CD1c-positive myeloid dendritic cell (primary cell): ENCODE results near the gene VWA2.

Source experiments
- DNase-seq: peaks from one replicate; pipeline ENCODE4 v3.0.0-alpha.2; 2016; ENCODE audit errors: extremely low spot score

VWA2 gene

GRCh38 chr10:114250236-114250635 lies 11.2 kb downstream of the VWA2 start:
- DNase-seq, result no peak

- DNase-seq, result no peak
Observed at GRCh38 chr10:114250716-114251115, 11.7 kb downstream of the VWA2 start.

- no peak for DNase-seq
Observed at GRCh38 chr10:114252092-114252491, 13.0 kb downstream of the VWA2 start.

GRCh38 chr10:114252883-114253282 lies 13.8 kb downstream of the VWA2 start:
- DNase-seq, result no peak

GRCh38 chr10:114255227-114255626 lies 16.2 kb downstream of the VWA2 start:
- no peak for DNase-seq

- DNase-seq, result no peak
Observed at GRCh38 chr10:114256008-114256765, 17.1 kb downstream of the VWA2 start.

- no peak for DNase-seq
Observed at GRCh38 chr10:114256822-114257221, 17.8 kb downstream of the VWA2 start.

GRCh38 chr10:114257498-114257897 lies 18.4 kb downstream of the VWA2 start:
- DNase-seq, result no peak

- no peak for DNase-seq
Observed at GRCh38 chr10:114258274-114258840, 19.3 kb downstream of the VWA2 start.

- DNase-seq, result no peak
Observed at GRCh38 chr10:114259824-114260223, 20.8 kb downstream of the VWA2 start.

GRCh38 chr10:114260366-114260765 lies 21.3 kb downstream of the VWA2 start:
- DNase-seq, result no peak

GRCh38 chr10:114261076-114261475 lies 22.0 kb downstream of the VWA2 start:
- DNase-seq, result no peak

- no peak for DNase-seq
Observed at GRCh38 chr10:114262496-114262895, 23.4 kb downstream of the VWA2 start.

- DNase-seq, result no peak
Observed at GRCh38 chr10:114265392-114266053, 26.5 kb downstream of the VWA2 start.

GRCh38 chr10:114266521-114266920 lies 27.5 kb downstream of the VWA2 start:
- DNase-seq, result no peak

GRCh38 chr10:114271075-114271778 lies 32.2 kb downstream of the VWA2 start:
- no peak for DNase-seq

GRCh38 chr10:114271779-114272167 lies 32.7 kb downstream of the VWA2 start:
- DNase-seq, result no peak

GRCh38 chr10:114272696-114273095 lies 33.6 kb downstream of the VWA2 start:
- DNase-seq, result no peak

- DNase-seq, result no peak
Observed at GRCh38 chr10:114273910-114274309, 34.9 kb downstream of the VWA2 start.

GRCh38 chr10:114274616-114275453 lies 35.8 kb downstream of the VWA2 start:
- DNase-seq, result no peak

GRCh38 chr10:114276066-114276465 lies 37.0 kb downstream of the VWA2 start:
- DNase-seq, result no peak

GRCh38 chr10:114276671-114277070 lies 37.6 kb downstream of the VWA2 start:
- DNase-seq, result no peak
